GM18526 (cell line): ENCODE data around the gene LDLRAP1.

Source experiments
- POLR2A ChIP-seq: IDR thresholded peaks from 3 replicates; pipeline ENCODE4 v1.6.1; 2011; ENCODE audit not compliant: insufficient read length; ENCODE audit errors: extremely low read depth

LDLRAP1 gene

DNA sequence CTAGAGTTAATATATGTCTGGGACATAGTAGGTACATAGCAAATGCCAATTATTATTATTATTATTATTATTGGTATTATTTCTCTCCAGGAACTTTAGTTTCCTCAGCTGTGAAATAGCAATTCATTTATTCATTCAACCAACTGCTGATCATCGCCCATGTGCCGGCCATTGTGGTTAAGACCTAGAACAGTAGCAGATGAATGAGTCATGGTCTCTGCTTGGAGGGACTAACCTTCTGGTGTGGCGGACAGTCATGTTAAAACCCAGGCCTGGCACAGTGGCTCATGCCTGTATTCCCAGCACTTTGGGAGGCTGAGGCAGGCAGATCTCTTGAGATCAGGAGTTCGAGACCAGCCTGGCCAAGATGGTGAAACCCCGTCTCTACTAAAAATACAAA lies 23.8 kb upstream of the LDLRAP1 start:
- no peak for TF ChIP-seq POLR2A

- TF ChIP-seq POLR2A, result no peak
Observed at GRCh38 chr1:25520446-25521061, 22.9 kb upstream of the LDLRAP1 start.

DNA sequence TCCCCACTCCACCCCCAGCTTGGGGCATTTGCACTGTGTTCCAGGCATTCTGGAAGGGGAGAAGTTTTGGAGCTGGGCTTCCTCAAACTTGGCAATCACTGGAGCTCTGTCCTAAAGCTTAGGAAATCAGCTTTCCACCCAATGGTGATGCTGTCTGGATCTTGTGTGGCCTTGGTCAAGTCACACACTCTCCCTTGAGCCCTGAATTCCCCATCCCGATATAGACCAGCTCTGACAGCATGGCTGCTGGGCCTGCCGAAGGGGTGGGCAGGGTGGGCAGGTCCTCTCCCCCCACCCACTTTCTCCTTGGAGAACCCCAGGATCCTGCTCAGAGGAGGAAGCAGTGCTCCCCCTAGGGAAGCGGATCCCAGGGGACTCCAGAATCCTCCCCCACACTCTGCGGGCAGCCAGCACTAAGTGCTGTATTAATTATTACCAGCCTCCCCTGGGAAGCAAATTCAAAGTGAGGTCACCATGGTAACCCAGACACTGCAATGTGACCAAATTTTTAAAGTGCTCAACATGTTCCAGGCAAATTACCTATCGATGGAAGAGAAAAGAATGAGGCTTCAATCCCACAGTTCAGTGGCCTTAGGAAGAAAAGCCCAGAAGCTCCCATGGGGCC lies 21.3 kb upstream of the LDLRAP1 start:
- TF ChIP-seq POLR2A, result no peak

- TF ChIP-seq POLR2A, result no peak
Observed at GRCh38 chr1:25523542-25523941, 19.9 kb upstream of the LDLRAP1 start.

GRCh38 chr1:25524568-25525360 lies 18.6 kb upstream of the LDLRAP1 start:
- no peak for TF ChIP-seq POLR2A

DNA sequence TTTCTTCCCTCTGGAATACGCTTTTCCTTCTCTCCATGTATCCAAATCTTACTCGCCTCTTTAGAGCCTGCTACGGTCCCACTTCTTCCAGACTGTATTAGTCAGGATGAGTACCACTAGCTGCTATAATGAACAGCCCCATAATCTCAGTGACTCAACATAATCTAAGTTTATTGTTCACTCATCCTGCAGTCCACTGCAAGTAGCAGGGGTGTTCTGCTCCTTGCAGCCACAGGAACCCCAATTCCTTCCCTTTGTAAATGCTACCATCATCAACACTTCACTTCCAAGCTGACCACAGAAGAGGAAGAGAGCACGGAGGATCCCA lies 18.1 kb upstream of the LDLRAP1 start:
- TF ChIP-seq POLR2A, result no peak

- TF ChIP-seq POLR2A, result no peak
Observed at GRCh38 chr1:25526753-25527152, 16.7 kb upstream of the LDLRAP1 start.

DNA sequence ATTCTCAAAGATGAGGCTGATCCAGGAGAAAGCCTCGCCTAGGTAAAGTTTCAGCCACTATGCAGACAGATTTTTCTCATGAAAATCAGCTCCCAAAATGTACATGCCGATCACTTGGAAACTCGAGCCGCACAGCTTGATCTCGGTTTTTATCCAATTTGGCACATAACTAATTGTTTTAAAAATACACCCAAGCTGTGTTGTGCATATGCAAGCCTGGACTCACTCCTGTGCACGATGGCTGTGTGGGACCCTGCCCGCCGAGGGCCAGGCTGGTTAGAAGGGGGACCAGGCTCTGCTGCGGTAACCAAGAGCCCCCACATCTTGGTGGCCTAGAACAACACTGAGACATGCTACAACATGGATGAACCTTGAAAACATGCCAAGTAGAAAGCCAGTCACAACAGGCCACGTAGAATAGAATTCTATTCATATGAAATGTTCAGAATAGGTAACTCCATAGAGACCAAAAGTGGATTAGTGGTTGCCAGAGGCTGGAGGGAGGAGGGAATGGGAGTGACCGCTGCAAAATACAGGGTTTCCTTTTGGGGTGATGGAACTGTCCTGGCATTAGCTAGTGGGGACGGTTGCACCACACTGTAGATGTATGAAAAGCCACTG lies 16.1 kb upstream of the LDLRAP1 start:
- TF ChIP-seq POLR2A, result no peak

DNA sequence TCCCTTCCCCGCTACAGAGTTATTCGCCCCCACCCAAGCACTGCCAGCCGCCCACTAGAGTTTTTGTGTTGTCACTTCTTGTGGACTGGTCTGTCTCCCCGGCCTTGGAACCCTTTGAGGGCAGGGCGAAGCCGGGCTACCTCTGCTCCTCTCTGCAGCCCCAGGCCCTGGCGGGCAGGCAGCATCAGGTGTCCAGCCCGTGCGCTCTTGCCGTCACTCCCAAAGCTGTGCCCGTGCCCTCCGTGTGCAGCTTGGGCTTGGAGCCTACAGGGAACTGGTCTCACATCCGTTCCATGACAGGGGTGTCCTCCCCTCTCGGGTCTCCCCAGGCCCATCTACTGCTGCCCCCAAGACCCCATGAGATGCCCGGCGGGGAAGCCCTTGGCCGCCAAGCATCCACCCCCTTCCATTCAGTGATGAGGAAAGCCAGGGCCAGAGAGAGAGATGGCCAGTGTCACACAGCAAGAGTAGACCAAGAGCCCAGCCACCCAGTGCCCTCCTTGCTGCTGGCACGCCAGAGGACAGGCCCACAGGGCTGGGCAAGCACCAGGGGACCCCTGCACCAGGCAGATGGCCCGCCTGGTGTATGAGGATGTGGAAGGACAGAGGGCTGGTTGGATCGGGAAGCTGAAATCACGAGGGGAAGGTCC lies 15.3 kb upstream of the LDLRAP1 start:
- no peak for TF ChIP-seq POLR2A

GRCh38 chr1:25528881-25529517 lies 14.4 kb upstream of the LDLRAP1 start:
- no peak for TF ChIP-seq POLR2A

GRCh38 chr1:25529518-25530185 lies 13.8 kb upstream of the LDLRAP1 start:
- no peak for TF ChIP-seq POLR2A

- TF ChIP-seq POLR2A, result no peak
Observed at GRCh38 chr1:25530186-25531081, 13.0 kb upstream of the LDLRAP1 start.

DNA sequence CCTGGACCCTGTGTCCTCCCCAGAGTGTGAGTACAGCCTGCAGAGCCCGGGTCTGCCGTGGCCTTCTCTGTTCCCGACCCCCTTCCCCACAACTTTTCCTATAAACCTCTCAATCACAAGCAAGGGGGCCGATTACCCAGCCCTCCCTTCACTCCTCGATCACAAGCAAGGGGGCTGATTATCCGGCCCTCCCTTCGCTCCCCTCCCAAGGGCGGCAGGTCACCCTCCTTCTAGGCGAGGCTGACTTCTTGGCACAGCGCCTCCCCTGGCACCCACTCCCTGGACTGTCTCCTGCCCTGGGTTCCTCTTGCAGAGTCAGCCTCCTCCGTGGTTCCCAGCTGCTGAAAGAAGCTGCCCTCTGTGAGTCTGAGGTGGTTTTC lies 12.3 kb upstream of the LDLRAP1 start:
- no peak for TF ChIP-seq POLR2A

GRCh38 chr1:25532970-25533369 lies 10.4 kb upstream of the LDLRAP1 start:
- TF ChIP-seq POLR2A, result no peak
